CD4-positive, alpha-beta T cell (primary cell): Measurements from ENCODE around the gene SACS. TPM values are rescaled to one million over a fixed set of nuclear protein-coding genes. Genes with fewer than 3 reads are reported as not detected.

Experiments
- ATAC-seq: fragments of 200-7000 bp; cut with Tn5 transposase; one replicate; pipeline ENCODE4 v1.10.0; 2022; ENCODE audit warnings: mild to moderate bottlenecking; ENCODE audit not compliant: poor library complexity
- CTCF ChIA-PET: fragments of 350-600 bp; sonication (Branson Sonifier 250); formaldehyde crosslinking; loops from one replicate; lab custom pipeline; 2021; ENCODE audit warnings: antibody characterized with exemption, inconsistent platforms; lab: Charles Lee
- POLR2A ChIA-PET: fragments of 350-600 bp; sonication (Branson Sonifier 250); formaldehyde crosslinking; loops from one replicate; lab custom pipeline; 2021; ENCODE audit warnings: antibody characterized with exemption, inconsistent platforms; lab: Charles Lee
- DNase-seq, 14 experiments: peaks; one replicate each; pipeline ENCODE4 v3.0.0-alpha.2; 2013 to 2020; ENCODE audit warnings: mixed read lengths in 2 of 14
- H3K27ac ChIP-seq, 2 donors: one replicate each; pipeline versions ENCODE4 v1.5.1 to v1.7.0; 2013; ENCODE audit warnings: low read length in 2 of 2, low read depth in 1 of 2, mild to moderate bottlenecking in 1 of 2
- H3K27me3 ChIP-seq, 2 experiments: 1 replicate in 1 of 2; 2 replicates in 1 of 2; pipeline versions ENCODE4 v1.6.1 to v1.7.0; 2013; ENCODE audit warnings: low read length in 2 of 2, control low read depth in 1 of 2, mild to moderate bottlenecking in 1 of 2, moderate library complexity in 1 of 2; ENCODE audit not compliant: insufficient read depth in 2 of 2, control insufficient read depth in 1 of 2
- H3K36me3 ChIP-seq: one replicate; pipeline ENCODE4 v1.6.1; 2013; ENCODE audit warnings: low read length, control low read depth; ENCODE audit not compliant: insufficient read depth
- H3K4me1 ChIP-seq: one replicate; pipeline ENCODE4 v1.6.1; 2013; ENCODE audit warnings: low read length, control low read depth; ENCODE audit not compliant: insufficient read depth
- H3K4me3 ChIP-seq: one replicate; pipeline ENCODE4 v1.5.1; 2013; ENCODE audit warnings: mild to moderate bottlenecking, low read length, moderate library complexity
- H3K9me3 ChIP-seq, 2 experiments: 1 replicate in 1 of 2; 2 replicates in 1 of 2; pipeline versions ENCODE4 v1.6.1 to v1.7.0; 2013; ENCODE audit warnings: low read length in 2 of 2, mild to moderate bottlenecking in 2 of 2, control low read depth in 1 of 2, moderate library complexity in 1 of 2; ENCODE audit not compliant: control insufficient read depth in 1 of 2, insufficient read depth in 1 of 2
- H3K27ac Mint-ChIP-seq: one replicate; pipeline ENCODE4 v1.8.0; 2020; ENCODE audit warnings: mixed read lengths
- H3K27me3 Mint-ChIP-seq: one replicate; pipeline ENCODE4 v1.8.0; 2021; ENCODE audit warnings: mixed read lengths
- H3K36me3 Mint-ChIP-seq: one replicate; pipeline ENCODE4 v1.8.0; 2021; ENCODE audit warnings: low read depth, mixed read lengths
- H3K4me1 Mint-ChIP-seq: one replicate; pipeline ENCODE4 v1.8.0; 2021; ENCODE audit warnings: low read depth, mixed read lengths
- H3K4me3 Mint-ChIP-seq: one replicate; pipeline ENCODE4 v1.8.0; 2020; ENCODE audit warnings: mild to moderate bottlenecking, mixed read lengths
- H3K9me3 Mint-ChIP-seq: one replicate; pipeline ENCODE4 v1.8.0; 2020; ENCODE audit warnings: mixed read lengths
- CTCF ChIP-seq: fragments of 200-600 bp; IDR thresholded peaks from one replicate; pipeline ENCODE4 v1.8.0; 2022; ENCODE audit warnings: antibody characterized with exemption, mild to moderate bottlenecking
- intact Hi-C, 2 experiments: fragments of 100-400 bp; cut with DNase I in 1 of 2; cut with micrococcal nuclease in 1 of 2; formaldehyde crosslinking; loops; one replicate each; pipeline versions ENCODE4 v1.15.1 to v1.9.0; 2023 to 2025; cut with DNase I, micrococcal nuclease
- total RNA-seq, 174 experiments: library from RNA in 2 of 174; stranded (reverse) in 2 of 174; gene quantifications; one replicate each; pipeline ENCODE4 v1.2.3 and lab custom pipeline; 2021 to 2026

The SACS gene
- total RNA-seq, 2 experiments from 2014 or later = 8.7 to 11.6 TPM

DNA sequence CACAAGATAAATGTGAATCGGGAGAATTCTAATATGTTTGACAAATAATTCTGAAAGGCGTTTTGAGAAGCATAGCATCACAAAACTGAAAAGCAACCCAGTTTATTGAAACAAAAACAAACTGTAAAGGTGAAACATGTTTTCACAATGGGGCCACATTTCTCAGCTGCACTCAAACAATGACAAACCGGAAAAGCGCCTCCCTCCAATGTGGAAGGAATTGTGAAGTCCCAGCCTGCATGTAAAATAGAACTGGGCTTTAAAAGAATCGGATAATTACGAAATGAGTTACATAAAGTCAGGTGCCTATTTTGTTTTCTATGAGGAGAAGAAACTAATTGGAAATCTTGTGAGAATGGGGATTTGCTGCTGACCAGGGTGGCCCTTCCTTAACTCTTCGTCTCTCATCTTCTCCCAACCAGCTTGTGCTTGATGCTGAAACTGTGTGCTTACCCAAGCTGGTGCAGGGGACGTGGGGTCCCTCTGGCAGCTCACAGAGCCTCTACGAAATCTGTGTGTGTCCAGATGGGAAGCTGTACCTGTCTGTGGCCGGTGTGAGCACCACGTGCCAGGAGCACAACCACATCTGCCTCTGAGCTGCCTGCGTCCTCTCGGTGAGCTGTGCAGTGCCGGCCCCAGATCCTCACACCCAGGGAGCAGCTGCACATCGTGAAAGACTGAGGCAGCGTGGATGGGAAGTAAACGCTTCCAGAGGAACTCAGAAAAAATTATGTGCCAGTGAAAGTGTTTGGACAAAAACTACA is 109.4 kb downstream of the SACS start:
- TF ChIP-seq CTCF = no peak
- H3K4me1 ChIP-seq = peaks cover 7% of the 10 kb centered on the region
- H3K27ac Mint-ChIP-seq = no peak overlapping the region
- H3K27ac ChIP-seq = no peak overlapping the region
- DNase-seq (no peak), ATAC-seq (no peak)
- H3K4me1 Mint-ChIP-seq = no peaks in the 10 kb centered on the region
- no peak overlapping the region for H3K4me3 ChIP-seq
- peaks cover 0 to 3% of the 10 kb centered on the region in 2 experiments for H3K9me3 ChIP-seq
- POLR2A ChIA-PET = no interaction called here
- no peaks in the 10 kb centered on the region for H3K27me3 ChIP-seq
- H3K36me3 Mint-ChIP-seq = no peaks in the 10 kb centered on the region
- CTCF ChIA-PET = no interaction called here
- peaks cover 4% of the 10 kb centered on the region for H3K27me3 Mint-ChIP-seq
- H3K4me3 Mint-ChIP-seq = no peak overlapping the region
- H3K9me3 Mint-ChIP-seq = no peaks in the 10 kb centered on the region
- intact Hi-C loops = no loop called here
- H3K36me3 ChIP-seq = no peaks in the 10 kb centered on the region

DNA sequence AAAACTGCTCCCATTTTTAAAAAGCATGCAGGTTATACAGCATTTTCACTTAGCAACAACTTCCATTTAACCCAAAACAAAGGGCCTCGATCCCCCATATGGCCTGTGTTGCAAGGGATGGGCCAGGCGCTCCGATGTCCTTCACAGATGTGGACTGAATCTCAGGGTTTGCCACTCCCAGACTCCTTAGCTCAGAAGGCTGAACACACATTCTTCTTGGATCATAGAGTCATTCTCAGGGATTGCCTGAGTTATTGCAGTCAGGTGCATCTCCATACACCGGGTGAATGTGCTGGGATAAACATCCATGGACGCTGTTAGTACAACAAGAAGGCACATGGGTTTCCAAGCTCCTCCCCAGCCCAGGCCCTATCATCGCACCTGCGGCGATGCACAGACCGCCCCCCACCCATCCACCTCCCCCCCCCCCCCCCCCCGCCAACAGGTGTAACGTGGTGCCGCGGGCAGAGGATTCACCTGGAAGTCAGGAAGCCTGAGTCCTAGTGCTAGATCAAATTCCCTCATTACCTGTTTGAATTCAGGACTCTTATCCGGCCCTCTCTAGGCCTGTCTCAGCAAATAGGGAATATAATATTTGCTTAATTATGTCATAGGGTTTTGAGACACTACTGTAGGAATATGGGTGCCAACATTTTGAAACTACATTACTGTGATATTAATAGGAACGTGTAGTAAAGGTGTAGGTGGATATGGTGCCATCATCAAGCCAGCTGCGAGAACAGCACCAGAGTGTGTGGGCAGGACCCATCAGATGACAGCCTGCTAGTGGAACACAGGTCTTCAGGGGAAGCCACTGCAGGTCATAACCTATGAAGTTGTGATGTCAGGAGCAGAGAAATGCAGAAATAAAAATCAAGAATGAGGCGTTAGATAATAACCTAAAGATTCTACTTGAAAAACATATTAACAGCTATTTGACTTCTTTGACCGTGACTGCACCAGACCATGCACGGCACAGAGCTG is 110.9 kb downstream of the SACS start:
- H3K4me3 ChIP-seq = no peak overlapping the region
- Mint-ChIP-seq H3K27me3 (peaks cover 15% of the 10 kb centered on the region), H3K4me1 (no peaks in the 10 kb centered on the region), H3K36me3 (no peaks in the 10 kb centered on the region), H3K4me3 (no peak overlapping the region), H3K9me3 (no peaks in the 10 kb centered on the region), H3K27ac (no peak overlapping the region)
- TF ChIP-seq CTCF = no peak
- DNase-seq (no peak), ATAC-seq (no peak)
- peaks cover 0 to 3% of the 10 kb centered on the region in 2 experiments for H3K9me3 ChIP-seq
- H3K4me1 ChIP-seq = peaks cover 7% of the 10 kb centered on the region
- H3K27ac ChIP-seq = no peak overlapping the region
- ChIA-PET CTCF (no interaction called here), POLR2A (no interaction called here)
- no peaks in the 10 kb centered on the region for H3K27me3 ChIP-seq
- no peaks in the 10 kb centered on the region for H3K36me3 ChIP-seq
- intact Hi-C loops = no loop called here

GRCh38 chr13:23321535-23322241 is 111.8 kb downstream of the SACS start:
- ATAC-seq = no peak
- Mint-ChIP-seq H3K27ac (no peak overlapping the region), H3K27me3 (peaks cover 19% of the 10 kb centered on the region), H3K4me3 (peak overlapping the region; percentile 83), H3K4me1 (no peaks in the 10 kb centered on the region), H3K36me3 (no peaks in the 10 kb centered on the region), H3K9me3 (no peaks in the 10 kb centered on the region)
- peak in 3 of 14 experiments; percentile 13 to 49 (median 13) for DNase-seq
- ChIA-PET CTCF (no interaction called here), POLR2A (interaction anchor here (0.7 kb wide), 1 partner anchor 932 kb away, joined by 4 read pairs; no protein-coding TSS in a partner anchor)
- no peak for TF ChIP-seq CTCF
- intact Hi-C loops = no loop called here
- Histone ChIP-seq H3K36me3 (no peaks in the 10 kb centered on the region), H3K9me3 (peaks cover 0 to 3% of the 10 kb centered on the region in 2 experiments), H3K4me1 (peaks cover 7% of the 10 kb centered on the region), H3K4me3 (peak overlapping the region; percentile 50), H3K27me3 (no peaks in the 10 kb centered on the region), H3K27ac (no peak overlapping the region)
